H1 (cell line): ENCODE data around the gene STARD13. TPM values are rescaled to one million over a fixed set of nuclear protein-coding genes. Genes with fewer than 3 reads are reported as not detected.

Source experiments
- CTCF ChIA-PET: fragments of 300-600 bp; sonication (Branson Sonifier 250); formaldehyde crosslinking; loops from one replicate; lab custom pipeline; 2021; ENCODE audit not compliant: partially characterized antibody; lab: Charles Lee
- POLR2A ChIA-PET: fragments of 300-600 bp; sonication (Branson Sonifier 250); formaldehyde crosslinking; loops from one replicate; lab custom pipeline; 2021; ENCODE audit warnings: inconsistent platforms; ENCODE audit not compliant: partially characterized antibody; lab: Charles Lee
- DNase-seq, 2 experiments: peaks; one replicate each; pipeline versions ENCODE4 v3.0.0 to v3.0.0-alpha.2; 2010 to 2022; ENCODE audit warnings: low spot score in 2 of 2, low read depth in 1 of 2, mixed read lengths in 1 of 2
- FAIRE-seq: peaks from 2 replicates; lab custom pipeline; 2011; peaks lifted over from hg19 to GRCh38; lab: Jason Lieb, UNC
- H2AFZ ChIP-seq: 2 replicates; pipeline ENCODE4 v1.8.1; 2012; ENCODE audit warnings: low read length, inconsistent platforms
- H2AK5ac ChIP-seq: 2 replicates; pipeline ENCODE4 v1.6.1; 2013; ENCODE audit warnings: low read depth, low read length
- H2BK120ac ChIP-seq: replicated peaks from 2 replicates; pipeline ENCODE3; 2013; ENCODE audit warnings: low read depth, low read length, inconsistent platforms
- H2BK12ac ChIP-seq: 2 replicates; pipeline ENCODE4 v1.6.1; 2013; ENCODE audit warnings: low read depth, low read length
- H2BK15ac ChIP-seq: 2 replicates; pipeline ENCODE4 v1.6.1; 2013; ENCODE audit warnings: low read length
- H2BK20ac ChIP-seq: 2 replicates; pipeline ENCODE4 v1.6.1; 2013; ENCODE audit warnings: low read length
- H2BK5ac ChIP-seq: 2 replicates; pipeline ENCODE4 v1.6.1; 2013; ENCODE audit warnings: low read depth, low read length
- H3K14ac ChIP-seq: 2 replicates; pipeline ENCODE4 v1.6.1; 2013; ENCODE audit warnings: inconsistent platforms; ENCODE audit not compliant: insufficient read length
- H3K18ac ChIP-seq: 2 replicates; pipeline ENCODE4 v1.6.1; 2013; ENCODE audit warnings: low read length; ENCODE audit errors: extremely low read depth
- H3K23ac ChIP-seq: 2 replicates; pipeline ENCODE4 v1.6.1; 2013; ENCODE audit warnings: inconsistent platforms; ENCODE audit not compliant: insufficient read length
- H3K23me2 ChIP-seq: 2 replicates; pipeline ENCODE4 v1.6.1; 2013; ENCODE audit warnings: low read depth, low read length
- H3K27ac ChIP-seq: 2 replicates; pipeline ENCODE4 v1.6.1; 2011; ENCODE audit warnings: low read depth, low read length, inconsistent platforms
- H3K27me3 ChIP-seq, 4 experiments: replicated peaks in 1 of 4; 1 replicate in 1 of 4; 2 replicates in 3 of 4; pipeline versions ENCODE4 v1.6.1 to v1.8.1; 2011 to 2013; ENCODE audit warnings: low read length in 3 of 4, mild to moderate bottlenecking in 3 of 4, inconsistent platforms in 2 of 4, mixed read lengths in 2 of 4, moderate library complexity in 1 of 4; ENCODE audit not compliant: control insufficient read depth in 3 of 4, insufficient read depth in 3 of 4; ENCODE audit errors: extremely low read depth in 1 of 4
- H3K36me3 ChIP-seq, 4 experiments: 2 replicates each; pipeline versions ENCODE4 v1.6.1 to v1.8.1; 2011 to 2013; ENCODE audit warnings: mild to moderate bottlenecking in 4 of 4, low read length in 3 of 4, moderate library complexity in 2 of 4, control low read depth in 1 of 4, inconsistent platforms in 1 of 4; ENCODE audit not compliant: insufficient read depth in 4 of 4, control insufficient read depth in 2 of 4
- H3K4ac ChIP-seq: replicated peaks from 2 replicates; pipeline ENCODE3; 2013; ENCODE audit warnings: low read length, low read depth, mixed read lengths, inconsistent platforms; ENCODE audit not compliant: insufficient read length
- H3K4me1 ChIP-seq, 4 experiments: replicated peaks in 1 of 4; 1 replicate in 1 of 4; 2 replicates in 3 of 4; pipeline versions ENCODE4 v1.6.1 to v1.8.1; 2011 to 2013; ENCODE audit warnings: low read length in 3 of 4, inconsistent platforms in 2 of 4, mixed read lengths in 1 of 4; ENCODE audit not compliant: insufficient read depth in 4 of 4, control insufficient read depth in 3 of 4
- H3K4me2 ChIP-seq, 2 experiments: 2 replicates each; pipeline versions ENCODE4 v1.6.1 to v1.8.1; 2011 to 2013; ENCODE audit warnings: low read depth in 2 of 2, low read length in 2 of 2, control low read depth in 1 of 2, inconsistent platforms in 1 of 2, mild to moderate bottlenecking in 1 of 2; ENCODE audit not compliant: insufficient read depth in 1 of 2
- H3K4me3 ChIP-seq, 4 experiments: fragments of 200-600, 300-600 bp in 1 of 4; sonication (generic), shearing (Covaris generic), sonication (Bioruptor Twin) in 1 of 4; 2 replicates each; pipeline versions ENCODE4 v1.5.1 to v1.8.1; 2011 to 2016; ENCODE audit warnings: low read length in 4 of 4, low read depth in 3 of 4, control low read depth in 2 of 4, inconsistent platforms in 2 of 4, mild to moderate bottlenecking in 2 of 4, mixed read lengths in 1 of 4, moderate library complexity in 1 of 4; ENCODE audit not compliant: insufficient read depth in 2 of 4; ENCODE audit errors: extremely low read depth in 1 of 4
- H3K56ac ChIP-seq: replicated peaks from 2 replicates; pipeline ENCODE3; 2013; ENCODE audit warnings: low read depth, mild to moderate bottlenecking, mixed read lengths, low read length, inconsistent platforms; ENCODE audit not compliant: insufficient read length
- H3K79me1 ChIP-seq: 2 replicates; pipeline ENCODE4 v1.6.1; 2013; ENCODE audit warnings: low read depth, low read length, control low read depth
- H3K79me2 ChIP-seq, 2 experiments: 2 replicates each; pipeline versions ENCODE4 v1.6.1 to v1.8.1; 2012 to 2013; ENCODE audit warnings: low read length in 2 of 2, mild to moderate bottlenecking in 2 of 2, inconsistent platforms in 1 of 2; ENCODE audit not compliant: insufficient read depth in 2 of 2, control insufficient read depth in 1 of 2
- H3K9ac ChIP-seq, 4 experiments: replicated peaks in 1 of 4; 1 replicate in 1 of 4; 2 replicates in 3 of 4; pipeline versions ENCODE4 v1.6.1 to v1.8.1; 2011 to 2013; ENCODE audit warnings: low read depth in 3 of 4, low read length in 3 of 4, control low read depth in 2 of 4, mild to moderate bottlenecking in 2 of 4, moderate library complexity in 2 of 4, inconsistent platforms in 1 of 4; ENCODE audit errors: extremely low read depth in 1 of 4
- H3K9me3 ChIP-seq, 2 experiments: 2 replicates each; pipeline versions ENCODE4 v1.6.1 to v1.8.1; 2012 to 2013; ENCODE audit warnings: mild to moderate bottlenecking in 2 of 2, moderate library complexity in 2 of 2, control low read depth in 1 of 2, inconsistent platforms in 1 of 2, low read depth in 1 of 2, low read length in 1 of 2, mixed read lengths in 1 of 2; ENCODE audit not compliant: insufficient read depth in 2 of 2
- H4K20me1 ChIP-seq, 2 experiments: replicated peaks in 1 of 2; 2 replicates each; pipeline versions ENCODE3 to v1.8.1; 2011 to 2013; ENCODE audit warnings: inconsistent platforms in 2 of 2, low read length in 2 of 2, mild to moderate bottlenecking in 1 of 2; ENCODE audit not compliant: insufficient read depth in 2 of 2, control insufficient read depth in 1 of 2
- H4K5ac ChIP-seq: 2 replicates; pipeline ENCODE4 v1.6.1; 2013; ENCODE audit warnings: low read length, low read depth, mixed read lengths, inconsistent platforms; ENCODE audit not compliant: insufficient read length
- H4K8ac ChIP-seq: 2 replicates; pipeline ENCODE4 v1.8.0; 2013; ENCODE audit warnings: mild to moderate bottlenecking, moderate library complexity, low read length, inconsistent platforms; ENCODE audit not compliant: insufficient read depth; ENCODE audit errors: extremely low read depth
- H4K91ac ChIP-seq: replicated peaks from 2 replicates; pipeline ENCODE3; 2013; ENCODE audit warnings: low read length, mixed read lengths, inconsistent platforms; ENCODE audit not compliant: insufficient read length
- HDAC2 ChIP-seq, 2 experiments: fragments of 300-600 bp in 1 of 2; sonication (generic) in 1 of 2; IDR thresholded peaks; 2 replicates each; pipeline ENCODE4 v1.6.1; 2011 to 2012; ENCODE audit warnings: low read depth in 2 of 2, low read length in 2 of 2, mild to moderate bottlenecking in 2 of 2, moderate library complexity in 2 of 2, borderline replicate concordance in 1 of 2, inconsistent platforms in 1 of 2
- WGBS, 2 experiments: shearing (Covaris generic) in 1 of 2; methylation state at CpG; one replicate each; pipeline versions ENCODE4 v1.1.6 to v1.1.7; 2013 to 2015; ENCODE audit warnings: low lambda C conversion rate in 2 of 2, mixed read lengths in 2 of 2, inconsistent platforms in 1 of 2, low coverage in 1 of 2, missing lambda C conversion rate in 1 of 2; ENCODE audit not compliant: insufficient replicate concordance in 2 of 2, insufficient coverage in 1 of 2, insufficient read length in 1 of 2; ENCODE audit errors: extremely low coverage in 1 of 2, missing lambda C conversion rate in 1 of 2; 5-methylcytosine and 5-hydroxymethylcytosine counted together
- polyA plus RNA-seq, 7 experiments: library from polyadenylated mRNA; depleted of rRNA in 3 of 7; stranded (reverse) in 5 of 7; unstranded in 2 of 7; fragments of >200 nt in 5 of 7; fragments of 200-250 nt in 2 of 7; gene quantifications; 1 replicate in 5 of 7; 2 replicates in 1 of 7; 4 replicates in 1 of 7; pipeline versions ENCODE4 v1.2.1 to v1.2.3, GENCODE V29; 2011 to 2013; ENCODE audit warnings: missing spikeins in 2 of 7, mixed read lengths in 2 of 7
- total RNA-seq: library from RNA; stranded (reverse); fragmentation: NEBNext Ultra II Directional; extraction: Animal tissue kit (Norgen Biotek cat#: 25700); gene quantifications from 2 replicates; pipeline ENCODE4 v1.2.1, GENCODE V29; 2021
- TF ChIP-seq, protein P1 (sequence below): IDR thresholded peaks from 2 replicates; pipeline ENCODE4 v1.6.1; 2012; ENCODE audit warnings: inconsistent platforms

Gene STARD13
- total and polyA plus RNA-seq, 2 of the 8 experiments (the other 6 are each of a cell fraction or from before 2014, with no cell fraction given): 0.82 to 2.9 TPM

DNA sequence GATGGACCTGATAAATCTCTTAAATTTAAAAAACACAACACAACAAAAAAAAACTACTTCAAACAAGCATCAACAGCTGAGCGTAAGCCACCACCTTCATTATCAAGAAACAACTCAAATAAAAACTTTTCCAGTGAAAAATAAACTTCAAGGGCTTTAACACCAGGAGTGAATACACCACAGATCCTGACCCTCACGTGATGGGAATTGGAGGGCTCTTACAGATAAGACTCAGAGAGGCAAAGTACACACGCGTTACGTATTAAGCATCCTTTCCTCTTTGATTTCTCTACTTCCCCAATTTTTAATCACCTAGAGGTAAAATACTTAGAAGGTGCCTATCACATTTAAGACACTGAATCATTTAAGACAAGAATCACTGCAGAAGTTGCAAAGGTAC, 573 bp upstream of the STARD13 start:
- peaks cover 2 to 4% (median 4%) of the 10 kb centered on the region in 4 experiments; a peak in 3 of 7 replicates for H3K4me1 ChIP-seq
- ChIA-PET CTCF (interaction anchor here (0.7 to 1.7 kb wide), 4 partner anchors 21 to 80 kb away, joined by 3 to 5 read pairs (median 3); no protein-coding TSS in a partner anchor), POLR2A (no interaction called here)
- H2BK20ac ChIP-seq: no peak overlapping the region
- DNase-seq (no peak), FAIRE-seq (no peak)
- H4K91ac ChIP-seq: no peak overlapping the region
- no peak overlapping the region for H3K14ac ChIP-seq
- 75% methylated on average over 5 of the region's 5 CpGs; no CpG with 5 or more reads in 1 of the 2 experiments for WGBS, 2 experiments
- H4K8ac ChIP-seq: no peak overlapping the region
- H2AFZ ChIP-seq: peak overlapping the region; percentile 91
- H3K9me3 ChIP-seq: no peaks in the 10 kb centered on the region
- H3K27me3 ChIP-seq: no peaks in the 10 kb centered on the region
- H3K56ac ChIP-seq: no peak overlapping the region
- peak overlapping the region; percentile 27 for H2BK5ac ChIP-seq
- H3K18ac ChIP-seq: no peak overlapping the region; the same call in 1 of the 2 replicates
- H3K9ac ChIP-seq: peak overlapping the region in 2 of 4 experiments; percentile 37 to 71; a peak in 3 of 7 replicates
- no peak overlapping the region for H2AK5ac ChIP-seq
- no peak for TF ChIP-seq HDAC2 (IDR thresholded peaks at IDR 0.05; ENCODE audit: borderline replicate concordance in 1 of 2, low read depth in 2 of 2, low read length in 2 of 2)
- TF ChIP-seq, protein P1, sequence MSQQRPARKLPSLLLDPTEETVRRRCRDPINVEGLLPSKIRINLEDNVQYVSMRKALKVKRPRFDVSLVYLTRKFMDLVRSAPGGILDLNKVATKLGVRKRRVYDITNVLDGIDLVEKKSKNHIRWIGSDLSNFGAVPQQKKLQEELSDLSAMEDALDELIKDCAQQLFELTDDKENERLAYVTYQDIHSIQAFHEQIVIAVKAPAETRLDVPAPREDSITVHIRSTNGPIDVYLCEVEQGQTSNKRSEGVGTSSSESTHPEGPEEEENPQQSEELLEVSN: 0 out of 2 replicates have a peak, but pooled peaks have one; percentile 5
- H3K36me3 ChIP-seq: no peaks in the 10 kb centered on the region
- H2BK15ac ChIP-seq: no peak overlapping the region
- H4K20me1 ChIP-seq: no peaks in the 10 kb centered on the region
- no peak overlapping the region for H3K23ac ChIP-seq
- H3K4me2 ChIP-seq: peak overlapping the region; percentile 81 to 96
- H3K79me1 ChIP-seq: no peaks in the 10 kb centered on the region
- no peak overlapping the region for H3K27ac ChIP-seq
- H4K5ac ChIP-seq: no peak overlapping the region
- peaks cover 4% of the 10 kb centered on the region; the same call in 1 of the 2 replicates for H3K23me2 ChIP-seq
- no peak overlapping the region for H3K4ac ChIP-seq
- H3K79me2 ChIP-seq: no peaks in the 10 kb centered on the region
- no peak overlapping the region for H2BK12ac ChIP-seq
- H2BK120ac ChIP-seq: no peak overlapping the region
- peak overlapping the region; percentile 18 to 59 (median 23); a peak in 4 of 8 replicates for H3K4me3 ChIP-seq
